H1 (cell line): Measurements from ENCODE around the gene PELO. TPM values are rescaled to one million over a fixed set of nuclear protein-coding genes. Genes with fewer than 3 reads are reported as not detected.

Experiments
- ASH2L ChIP-seq: fragments of 200-600, 300-600 bp; sonication (generic); IDR thresholded peaks from one replicate; pipeline ENCODE4 v1.7.1; 2017; ENCODE audit warnings: low read length
- E2F6 ChIP-seq: IDR thresholded peaks from 2 replicates; pipeline ENCODE4 v1.6.1; 2012; ENCODE audit warnings: inconsistent platforms
- GTF2F1 ChIP-seq: IDR thresholded peaks from 2 replicates; pipeline ENCODE4 v1.6.1; 2012; ENCODE audit warnings: low read depth, low read length, improper control_type of control experiment, borderline replicate concordance
- KDM4A ChIP-seq: IDR thresholded peaks from one replicate; pipeline ENCODE4 v1.7.1; 2012; ENCODE audit warnings: low read depth, mild to moderate bottlenecking, moderate library complexity, low read length, inconsistent platforms; ENCODE audit not compliant: severe bottlenecking
- MAX ChIP-seq: IDR thresholded peaks from 2 replicates; pipeline ENCODE4 v1.6.1; 2012; ENCODE audit warnings: inconsistent platforms
- NRF1 ChIP-seq: IDR thresholded peaks from 2 replicates; pipeline ENCODE4 v1.6.1; 2011; ENCODE audit warnings: mild to moderate bottlenecking, low read depth, low read length, improper control_type of control experiment
- POLR2A ChIP-seq, 2 experiments: IDR thresholded peaks; 1 replicate in 1 of 2; 2 replicates in 1 of 2; pipeline ENCODE4 v1.6.1; 2011; ENCODE audit warnings: low read depth in 2 of 2, low read length in 2 of 2, mild to moderate bottlenecking in 2 of 2; ENCODE audit errors: control extremely low read depth in 1 of 2
- POLR2AphosphoS5 ChIP-seq: IDR thresholded peaks from 2 replicates; pipeline ENCODE4 v1.6.1; 2011; ENCODE audit warnings: low read depth, low read length
- RBBP5 ChIP-seq: IDR thresholded peaks from 2 replicates; pipeline ENCODE4 v1.7.1; 2012; ENCODE audit warnings: low read depth, mild to moderate bottlenecking, inconsistent platforms, low read length, moderate library complexity, borderline replicate concordance
- SAP30 ChIP-seq: fragments of 300-600 bp; sonication (generic); IDR thresholded peaks from 2 replicates; pipeline ENCODE4 v1.7.1; 2012; ENCODE audit warnings: low read length, moderate library complexity, mild to moderate bottlenecking, inconsistent platforms; ENCODE audit not compliant: insufficient read depth, insufficient replicate concordance
- SP1 ChIP-seq: IDR thresholded peaks from 2 replicates; pipeline ENCODE4 v1.6.1; 2011; ENCODE audit warnings: low read depth, low read length
- SP2 ChIP-seq: IDR thresholded peaks from 2 replicates; pipeline ENCODE4 v1.6.1; 2012; ENCODE audit warnings: mild to moderate bottlenecking, low read length, inconsistent platforms
- TAF7 ChIP-seq: optimal IDR thresholded peaks from 2 replicates; pipeline ENCODE3; 2011; ENCODE audit warnings: low read depth, mild to moderate bottlenecking, inconsistent platforms, low read length, moderate library complexity, borderline replicate concordance
- polyA plus RNA-seq, 7 experiments: library from polyadenylated mRNA; depleted of rRNA in 3 of 7; stranded (reverse) in 5 of 7; unstranded in 2 of 7; fragments of >200 nt in 5 of 7; fragments of 200-250 nt in 2 of 7; gene quantifications; 1 replicate in 5 of 7; 2 replicates in 1 of 7; 4 replicates in 1 of 7; pipeline versions ENCODE4 v1.2.1 to v1.2.3, GENCODE V29; 2011 to 2013; ENCODE audit warnings: missing spikeins in 2 of 7, mixed read lengths in 2 of 7
- total RNA-seq: library from RNA; stranded (reverse); fragmentation: NEBNext Ultra II Directional; extraction: Animal tissue kit (Norgen Biotek cat#: 25700); gene quantifications from 2 replicates; pipeline ENCODE4 v1.2.1, GENCODE V29; 2021

PELO gene
- total and polyA plus RNA-seq, 2 of the 8 experiments (the other 6 are each of a cell fraction or from before 2014, with no cell fraction given) = 10.8 to 18.5 TPM

- TF ChIP-seq ASH2L (no peak), KDM4A (peak; percentile 45), E2F6 (peak; percentile 82), TAF7 (peak; percentile 46), RBBP5 (peak; percentile 76; the same call in 1 of the 2 replicates), GTF2F1 (no peak), SP1 (no peak), NRF1 (peak; percentile 97), POLR2AphosphoS5 (peak; percentile 75; the same call in 1 of the 2 replicates), POLR2A (IDR thresholded peaks at IDR 0.05; ENCODE audit: control extremely low read depth in 1 of 2, low read depth in 2 of 2, low read length in 2 of 2) (peak; percentile 9 to 31; a peak in 2 of 3 replicates), SP2 (no peak), MAX (peak; percentile 41; the same call in 1 of the 2 replicates), SAP30 (no peak)
Measured at GRCh38 chr5:52799983-52800393, 12.3 kb downstream of the PELO start (continued).
